ENCODE results near the gene TRAF3.

DNA sequence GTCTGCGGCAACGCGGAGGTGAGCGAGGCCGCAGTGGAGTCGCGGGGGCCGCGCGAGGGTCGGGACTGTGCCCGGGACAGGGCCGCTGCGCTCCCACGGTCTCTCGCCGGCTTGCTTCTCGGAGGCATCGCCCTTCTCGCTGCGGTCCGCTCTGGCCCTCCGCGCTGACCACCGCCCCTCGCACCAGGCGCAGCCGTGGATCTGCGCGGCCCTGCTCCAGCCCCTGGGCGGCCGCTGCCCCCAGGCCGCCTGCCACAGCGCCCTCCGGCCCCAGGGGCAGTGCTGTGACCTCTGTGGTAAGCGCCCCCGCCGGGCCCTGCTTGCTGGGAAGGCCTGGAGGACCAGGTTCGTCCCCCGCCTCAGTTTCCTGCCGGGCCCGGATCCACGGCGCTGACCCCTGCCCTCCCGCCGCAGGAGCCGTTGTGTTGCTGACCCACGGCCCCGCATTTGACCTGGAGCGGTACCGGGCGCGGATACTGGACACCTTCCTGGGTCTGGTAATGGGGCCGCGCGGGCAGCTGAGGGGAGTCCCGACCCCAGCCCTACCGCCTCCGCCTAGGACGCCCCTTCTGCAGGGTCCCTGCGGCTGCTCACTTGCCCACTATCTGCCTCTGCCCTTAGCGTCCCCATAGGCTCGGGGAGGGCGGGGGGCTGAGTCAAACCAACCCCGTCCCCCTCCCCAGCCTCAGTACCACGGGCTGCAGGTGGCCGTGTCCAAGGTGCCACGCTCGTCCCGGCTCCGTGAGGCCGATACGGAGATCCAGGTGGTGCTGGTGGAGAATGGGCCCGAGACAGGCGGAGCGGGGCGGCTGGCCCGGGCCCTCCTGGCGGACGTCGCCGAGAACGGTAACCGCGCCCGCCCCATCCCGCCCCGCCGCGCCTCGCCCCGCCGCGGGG lies 152.2 kb downstream of the TRAF3 start:
- TF ChIP-seq, protein P1, sequence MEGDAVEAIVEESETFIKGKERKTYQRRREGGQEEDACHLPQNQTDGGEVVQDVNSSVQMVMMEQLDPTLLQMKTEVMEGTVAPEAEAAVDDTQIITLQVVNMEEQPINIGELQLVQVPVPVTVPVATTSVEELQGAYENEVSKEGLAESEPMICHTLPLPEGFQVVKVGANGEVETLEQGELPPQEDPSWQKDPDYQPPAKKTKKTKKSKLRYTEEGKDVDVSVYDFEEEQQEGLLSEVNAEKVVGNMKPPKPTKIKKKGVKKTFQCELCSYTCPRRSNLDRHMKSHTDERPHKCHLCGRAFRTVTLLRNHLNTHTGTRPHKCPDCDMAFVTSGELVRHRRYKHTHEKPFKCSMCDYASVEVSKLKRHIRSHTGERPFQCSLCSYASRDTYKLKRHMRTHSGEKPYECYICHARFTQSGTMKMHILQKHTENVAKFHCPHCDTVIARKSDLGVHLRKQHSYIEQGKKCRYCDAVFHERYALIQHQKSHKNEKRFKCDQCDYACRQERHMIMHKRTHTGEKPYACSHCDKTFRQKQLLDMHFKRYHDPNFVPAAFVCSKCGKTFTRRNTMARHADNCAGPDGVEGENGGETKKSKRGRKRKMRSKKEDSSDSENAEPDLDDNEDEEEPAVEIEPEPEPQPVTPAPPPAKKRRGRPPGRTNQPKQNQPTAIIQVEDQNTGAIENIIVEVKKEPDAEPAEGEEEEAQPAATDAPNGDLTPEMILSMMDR (IDR thresholded peaks at IDR 0.05; ENCODE audit: insufficient read depth, low read length): no peak
- TF ChIP-seq POLR2AphosphoS5 (IDR thresholded peaks at IDR 0.05; ENCODE audit: low read depth) (no peak), GABPA (IDR thresholded peaks at IDR 0.05; ENCODE audit: low read depth) (no peak), SPI1 (IDR thresholded peaks at IDR 0.05; ENCODE audit: borderline replicate concordance, low read depth) (no peak)
- TF ChIP-seq, protein P2, sequence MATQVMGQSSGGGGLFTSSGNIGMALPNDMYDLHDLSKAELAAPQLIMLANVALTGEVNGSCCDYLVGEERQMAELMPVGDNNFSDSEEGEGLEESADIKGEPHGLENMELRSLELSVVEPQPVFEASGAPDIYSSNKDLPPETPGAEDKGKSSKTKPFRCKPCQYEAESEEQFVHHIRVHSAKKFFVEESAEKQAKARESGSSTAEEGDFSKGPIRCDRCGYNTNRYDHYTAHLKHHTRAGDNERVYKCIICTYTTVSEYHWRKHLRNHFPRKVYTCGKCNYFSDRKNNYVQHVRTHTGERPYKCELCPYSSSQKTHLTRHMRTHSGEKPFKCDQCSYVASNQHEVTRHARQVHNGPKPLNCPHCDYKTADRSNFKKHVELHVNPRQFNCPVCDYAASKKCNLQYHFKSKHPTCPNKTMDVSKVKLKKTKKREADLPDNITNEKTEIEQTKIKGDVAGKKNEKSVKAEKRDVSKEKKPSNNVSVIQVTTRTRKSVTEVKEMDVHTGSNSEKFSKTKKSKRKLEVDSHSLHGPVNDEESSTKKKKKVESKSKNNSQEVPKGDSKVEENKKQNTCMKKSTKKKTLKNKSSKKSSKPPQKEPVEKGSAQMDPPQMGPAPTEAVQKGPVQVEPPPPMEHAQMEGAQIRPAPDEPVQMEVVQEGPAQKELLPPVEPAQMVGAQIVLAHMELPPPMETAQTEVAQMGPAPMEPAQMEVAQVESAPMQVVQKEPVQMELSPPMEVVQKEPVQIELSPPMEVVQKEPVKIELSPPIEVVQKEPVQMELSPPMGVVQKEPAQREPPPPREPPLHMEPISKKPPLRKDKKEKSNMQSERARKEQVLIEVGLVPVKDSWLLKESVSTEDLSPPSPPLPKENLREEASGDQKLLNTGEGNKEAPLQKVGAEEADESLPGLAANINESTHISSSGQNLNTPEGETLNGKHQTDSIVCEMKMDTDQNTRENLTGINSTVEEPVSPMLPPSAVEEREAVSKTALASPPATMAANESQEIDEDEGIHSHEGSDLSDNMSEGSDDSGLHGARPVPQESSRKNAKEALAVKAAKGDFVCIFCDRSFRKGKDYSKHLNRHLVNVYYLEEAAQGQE (IDR thresholded peaks at IDR 0.05; ENCODE audit: insufficient replicate concordance, low read depth): no peak

All from HL-60 (cell line).